Inflammatory macrophage (primary cell): ENCODE data around the gene TMEM185A.
"Not testable (repeated sequence)": the region's sequence is repeated elsewhere in the genome, so short reads cannot be mapped to it uniquely, and the experiment has no call there.

Experiments
- DNase-seq, 2 donors: peaks; one replicate each; pipeline ENCODE4 v3.0.0-alpha.2; 2020 to 2022

The TMEM185A gene

DNA sequence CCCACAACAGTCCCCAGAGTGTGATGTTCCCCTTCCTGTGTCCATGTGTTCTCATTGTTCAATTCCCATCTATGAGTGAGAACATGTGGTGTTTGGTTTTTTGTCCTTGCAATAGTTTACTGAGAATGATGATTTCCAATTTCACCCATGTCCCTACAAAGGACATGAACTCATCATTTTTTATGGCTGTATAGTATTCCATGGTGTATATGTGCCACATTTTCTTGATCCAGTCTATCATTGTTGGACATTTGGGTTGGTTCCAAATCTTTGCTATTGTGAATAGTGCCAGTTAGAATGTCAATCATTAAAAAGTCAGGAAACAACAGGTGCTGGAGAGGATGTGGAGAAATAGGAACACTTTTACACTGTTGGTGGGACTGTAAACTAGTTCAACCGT lies 11.9 kb downstream of the TMEM185A start:
- DNase-seq: not testable (repeated sequence)

DNA sequence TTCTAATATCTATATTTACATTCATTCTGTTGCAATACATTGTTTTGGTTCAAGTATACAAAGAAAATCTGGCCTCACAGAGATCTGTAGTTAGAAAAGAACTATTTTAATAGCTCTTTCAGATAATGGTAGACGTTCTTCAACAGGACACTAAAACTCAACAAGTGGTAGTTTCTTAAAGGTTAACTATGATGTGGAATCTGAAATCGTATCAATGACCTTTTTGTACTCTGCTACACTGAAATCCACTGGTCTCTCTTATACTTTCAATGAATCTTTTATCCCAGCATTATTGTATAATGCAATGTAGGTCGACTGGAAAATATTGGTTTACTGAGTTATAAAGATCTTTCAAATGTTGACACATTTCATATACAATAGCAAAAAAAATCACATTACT lies 12.7 kb downstream of the TMEM185A start:
- DNase-seq: no peak

DNA sequence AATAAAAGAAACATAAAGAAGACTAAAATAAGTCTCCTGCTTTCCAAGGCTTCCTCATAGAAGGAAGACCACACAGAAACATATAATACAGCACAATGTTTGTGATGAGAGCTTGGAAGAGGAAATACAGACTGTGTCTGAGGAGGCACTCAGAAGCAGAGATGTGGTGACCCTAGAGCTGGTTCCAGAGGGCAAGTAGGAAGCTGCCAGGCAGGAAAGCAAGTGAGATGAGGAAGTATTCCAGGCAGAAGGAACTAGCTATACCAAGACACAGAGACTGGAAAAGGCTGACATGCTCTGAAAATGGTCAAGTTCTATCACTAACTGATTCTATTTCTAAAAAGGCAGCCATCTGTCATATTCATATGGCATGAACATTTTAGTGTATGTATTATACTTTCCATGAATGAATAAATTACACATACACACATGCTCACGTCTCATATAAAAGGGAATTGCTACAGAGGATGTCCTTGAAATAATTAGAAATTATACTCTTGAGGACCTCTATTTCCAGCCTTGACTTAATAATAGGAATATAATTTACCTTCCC lies 19.9 kb downstream of the TMEM185A start:
- DNase-seq: peak in 1 of 2 donors; percentile 18

DNA sequence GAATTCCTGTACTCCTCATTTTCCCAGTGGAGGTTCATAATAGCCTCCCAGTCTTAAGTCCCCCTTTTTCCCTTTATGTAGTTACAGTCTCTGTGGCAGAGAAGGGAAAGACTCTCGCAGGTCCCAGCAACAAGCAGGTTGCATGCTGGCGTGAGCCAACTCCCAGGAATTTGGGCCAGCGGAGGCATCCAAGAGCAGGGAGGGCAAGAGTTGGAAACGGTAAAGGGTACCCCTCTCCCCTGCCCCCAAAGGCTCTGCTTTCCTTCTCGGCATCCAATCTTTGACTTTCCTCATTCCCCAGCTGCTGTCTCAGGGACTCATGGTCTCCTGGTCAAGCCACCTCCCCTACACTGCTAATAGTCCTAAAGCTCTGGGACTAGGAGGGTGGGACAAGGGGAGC lies 21.1 kb downstream of the TMEM185A start:
- DNase-seq: no peak

DNA sequence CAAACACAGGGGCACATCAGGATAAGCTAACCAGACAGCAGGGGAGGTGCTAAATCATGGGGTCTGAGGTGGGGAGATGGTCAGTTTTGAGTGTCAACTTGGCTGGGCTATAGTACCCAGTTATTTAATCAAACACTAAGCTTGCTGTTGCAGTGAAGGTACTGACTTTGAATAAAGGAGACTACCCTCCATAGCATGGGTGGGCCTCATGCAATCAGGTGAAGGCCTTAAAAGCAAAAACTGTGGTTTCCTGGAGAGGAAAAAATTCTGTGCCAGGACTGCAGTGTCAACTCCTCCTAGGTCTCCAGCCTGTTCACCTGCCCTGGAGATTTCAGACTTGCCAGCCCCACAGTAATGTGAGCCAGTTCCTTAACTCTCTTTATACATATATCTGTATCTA lies 23.9 kb downstream of the TMEM185A start:
- no peak for DNase-seq

DNA sequence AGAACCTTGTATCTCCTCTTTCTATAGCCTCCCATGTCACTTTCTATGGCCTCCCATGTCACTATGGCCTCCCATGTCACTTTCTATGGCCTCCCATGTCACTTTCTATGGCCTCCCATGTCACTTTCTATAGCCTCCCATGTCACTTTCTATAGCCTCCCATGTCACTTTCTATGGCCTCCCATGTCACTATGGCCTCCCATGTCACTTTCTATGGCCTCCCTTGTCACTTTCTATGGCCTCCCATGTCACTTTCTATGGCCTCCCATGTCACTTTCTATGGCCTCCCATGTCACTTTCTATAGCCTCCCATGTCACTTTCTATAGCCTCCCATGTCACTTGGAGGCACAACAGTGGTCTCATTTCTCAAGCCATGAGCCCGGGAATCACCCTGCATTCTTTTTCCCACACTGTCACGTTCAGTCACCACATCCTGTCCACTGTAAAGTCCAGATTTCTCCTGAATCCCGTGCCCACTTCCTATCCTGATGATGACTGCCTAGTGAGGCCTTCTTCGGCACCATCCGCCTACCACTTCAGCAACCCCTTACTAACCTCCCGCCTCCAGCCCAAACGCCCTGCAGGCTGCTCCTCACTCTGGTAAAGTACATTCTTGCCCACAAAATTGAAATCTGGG lies 26.2 kb downstream of the TMEM185A start:
- DNase-seq: not testable (repeated sequence)

DNA sequence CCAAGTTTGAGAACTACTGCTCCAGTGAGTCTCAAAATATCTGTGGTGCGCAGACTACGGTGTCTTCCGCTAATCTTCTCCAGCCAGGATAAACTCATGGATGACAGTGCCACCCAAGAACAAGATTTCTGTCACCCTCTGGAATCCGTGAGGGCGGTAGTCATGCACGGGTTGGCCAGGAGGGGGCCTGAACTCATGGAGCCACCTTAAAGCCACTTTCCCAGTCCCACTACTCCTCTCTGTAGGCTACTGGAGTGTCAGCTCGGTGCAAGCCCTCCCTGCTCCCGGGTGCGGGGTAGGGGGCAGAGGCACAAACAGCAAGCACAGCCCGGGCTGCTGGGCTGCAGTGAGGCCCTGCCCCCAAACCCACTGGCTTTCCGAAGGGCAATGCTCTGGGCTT lies 33.0 kb downstream of the TMEM185A start:
- DNase-seq: not testable (repeated sequence)

DNA sequence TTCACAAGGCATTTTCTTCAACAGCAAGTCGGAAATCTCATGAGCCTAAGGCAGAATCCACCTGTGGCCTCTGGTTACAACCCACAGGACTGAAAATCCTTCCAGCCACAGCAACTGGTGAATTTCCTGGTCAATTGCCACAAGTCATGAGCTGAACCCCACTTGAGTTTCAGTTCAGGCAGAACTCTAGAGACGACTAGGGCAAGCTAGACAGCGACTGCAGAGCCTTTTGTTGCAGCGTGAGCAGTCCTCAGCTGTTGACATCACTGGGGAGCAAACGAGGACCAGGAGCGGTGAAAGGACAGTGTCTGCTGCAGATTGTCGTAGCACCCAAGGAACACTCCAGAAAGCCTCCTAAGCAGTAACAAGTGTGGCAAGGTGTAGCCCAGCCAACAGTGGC lies 35.6 kb downstream of the TMEM185A start:
- DNase-seq: not testable (repeated sequence)

DNA sequence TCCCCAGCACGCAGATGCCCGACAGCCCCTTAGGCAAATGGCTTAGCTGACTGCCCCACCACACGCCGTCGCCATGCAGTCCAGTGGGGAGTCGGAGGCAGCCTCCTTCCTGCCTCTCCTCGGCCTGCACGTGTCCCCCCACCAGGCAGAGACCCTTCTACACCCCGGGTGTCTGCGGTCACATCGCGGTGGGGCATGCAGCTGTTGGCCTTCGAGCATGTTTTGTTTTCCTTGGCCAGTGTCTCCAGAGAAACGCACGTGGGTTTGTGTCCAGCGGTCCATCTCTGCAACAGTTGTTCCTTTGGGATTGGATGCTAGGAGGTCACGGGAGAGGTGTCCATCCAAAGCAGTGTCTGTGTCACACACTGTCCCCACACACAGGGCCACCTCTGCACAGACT lies 36.4 kb downstream of the TMEM185A start, which contains the start of gene HSFX2:
TSS of gene HSFX2 (minus strand) at position 101 of the 400 bp plus-strand sequence. CDS start 614 bp downstream, outside the sequence.
- not testable (repeated sequence) for DNase-seq

DNA sequence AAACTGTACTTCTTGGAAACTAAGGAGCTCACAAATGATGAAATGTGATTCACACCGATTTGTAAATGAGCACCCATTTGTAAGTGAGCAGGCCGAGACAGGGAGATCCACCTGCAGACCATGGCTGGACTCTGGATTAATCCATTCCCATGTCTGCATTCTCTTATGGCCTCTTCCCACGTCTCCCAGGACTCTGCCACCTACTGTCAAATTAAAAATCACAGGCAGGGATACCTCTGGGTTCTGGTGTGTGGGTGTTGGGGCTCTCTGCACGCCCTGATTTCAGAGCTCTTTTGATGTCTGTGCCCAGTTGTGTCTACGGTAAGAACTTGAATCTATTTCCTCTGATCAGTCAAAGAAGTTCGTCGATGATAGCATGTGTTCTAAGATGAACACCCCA lies 40.6 kb downstream of the TMEM185A start:
- DNase-seq: not testable (repeated sequence)

DNA sequence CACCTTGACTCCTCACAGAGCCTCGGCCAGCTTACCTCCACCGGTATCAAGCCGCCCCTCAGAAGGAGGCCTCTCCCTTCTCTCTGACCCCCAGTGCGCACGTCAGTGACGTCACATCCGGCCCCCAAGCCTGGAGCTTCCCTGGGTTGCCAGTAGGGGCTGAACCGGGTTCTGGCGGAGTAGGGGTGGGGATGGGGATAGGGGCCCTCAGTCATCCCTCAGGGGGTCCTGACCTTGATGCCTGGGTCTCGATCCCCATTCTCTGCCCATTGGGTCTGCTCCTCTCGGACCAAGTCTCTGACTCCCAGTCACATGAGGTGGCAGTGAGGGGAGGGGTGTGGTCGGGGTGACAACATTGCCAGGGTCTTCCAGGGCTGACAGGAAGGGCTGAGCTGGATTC lies 44.2 kb downstream of the TMEM185A start, which contains the start of gene MAGEA9B:
TSS of gene MAGEA9B (minus strand) at position 101 of the 400 bp plus-strand sequence. CDS start 4,280 bp downstream, outside the sequence.
- not testable (repeated sequence) for DNase-seq

DNA sequence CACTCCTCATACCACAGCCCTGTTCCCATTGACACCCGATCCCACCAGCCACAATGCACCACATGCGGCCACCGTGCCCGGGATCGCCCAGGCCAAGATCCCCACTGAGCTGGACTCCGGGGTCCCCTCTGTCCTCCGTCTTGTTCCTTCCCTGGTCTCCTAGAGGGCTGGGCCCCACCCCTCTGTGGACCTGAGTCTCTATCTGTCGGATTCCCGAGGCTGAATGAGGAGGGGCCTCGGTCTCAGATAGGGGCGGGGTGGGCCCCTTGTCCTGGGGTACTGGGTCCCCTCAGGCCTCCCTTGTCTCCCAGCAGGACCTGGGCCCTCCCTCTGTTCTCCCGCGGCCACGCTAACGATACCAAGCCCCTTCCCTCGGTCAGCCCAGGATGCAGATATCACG lies 46.0 kb downstream of the TMEM185A start:
- not testable (repeated sequence) for DNase-seq

DNA sequence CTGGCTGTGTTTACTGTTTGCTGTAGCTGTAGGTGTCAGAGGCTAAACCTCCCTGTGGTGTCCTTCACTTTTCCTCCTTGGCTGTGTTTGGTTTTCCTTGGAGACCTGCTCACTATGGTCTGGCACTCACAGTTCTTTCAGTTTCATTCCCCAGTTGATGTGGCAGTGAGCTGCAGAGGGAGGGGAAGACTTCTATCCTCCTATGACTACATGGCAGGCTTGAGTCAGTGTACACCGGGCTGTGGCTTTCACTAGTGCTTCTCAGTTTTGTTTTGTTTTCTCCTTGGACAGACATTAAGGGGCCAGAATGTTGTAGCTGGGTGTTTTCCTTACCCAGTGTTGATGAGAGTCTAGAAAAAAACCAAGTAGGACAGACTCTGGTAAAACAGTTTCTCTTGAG lies 58.1 kb downstream of the TMEM185A start:
- DNase-seq: not testable (repeated sequence)

DNA sequence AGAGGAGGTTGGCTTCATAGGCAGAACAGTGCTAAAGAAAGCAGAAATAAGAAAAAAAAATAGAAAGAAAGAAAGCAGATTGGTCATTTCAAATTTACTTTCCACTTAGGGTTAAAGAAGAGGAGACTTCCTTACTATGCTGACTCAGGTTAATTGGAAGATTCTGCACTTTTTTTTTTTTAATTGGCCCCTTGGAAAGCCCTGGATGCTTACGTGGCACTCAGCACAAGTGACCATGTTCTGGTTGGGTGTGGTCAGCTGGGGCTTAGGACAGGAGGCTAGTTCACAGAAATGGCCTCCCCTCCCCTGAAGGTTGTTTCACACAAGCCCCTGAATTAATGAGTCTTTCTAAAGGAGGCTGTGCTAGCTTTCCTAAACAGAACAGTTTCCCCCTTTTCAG lies 58.8 kb downstream of the TMEM185A start:
- no peak for DNase-seq

DNA sequence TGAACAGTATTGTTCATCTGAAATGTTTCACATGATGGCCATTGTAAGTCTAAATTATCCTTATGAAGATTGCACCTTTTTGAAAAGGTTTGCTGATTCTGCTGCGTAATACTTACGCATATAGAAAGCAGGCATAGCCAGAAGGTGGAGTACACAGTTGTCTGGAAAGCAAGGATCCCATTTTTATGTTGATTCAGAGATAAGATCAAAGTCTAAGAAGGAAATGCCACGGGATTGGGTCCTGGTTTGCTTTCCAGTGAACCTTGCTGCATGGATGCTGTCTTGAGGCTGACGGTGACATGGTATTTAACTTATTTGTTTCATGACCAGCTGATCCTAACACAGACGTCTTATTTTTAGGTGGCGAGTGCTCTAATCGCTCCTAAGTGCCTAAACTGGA lies 59.8 kb downstream of the TMEM185A start:
- DNase-seq: no peak

DNA sequence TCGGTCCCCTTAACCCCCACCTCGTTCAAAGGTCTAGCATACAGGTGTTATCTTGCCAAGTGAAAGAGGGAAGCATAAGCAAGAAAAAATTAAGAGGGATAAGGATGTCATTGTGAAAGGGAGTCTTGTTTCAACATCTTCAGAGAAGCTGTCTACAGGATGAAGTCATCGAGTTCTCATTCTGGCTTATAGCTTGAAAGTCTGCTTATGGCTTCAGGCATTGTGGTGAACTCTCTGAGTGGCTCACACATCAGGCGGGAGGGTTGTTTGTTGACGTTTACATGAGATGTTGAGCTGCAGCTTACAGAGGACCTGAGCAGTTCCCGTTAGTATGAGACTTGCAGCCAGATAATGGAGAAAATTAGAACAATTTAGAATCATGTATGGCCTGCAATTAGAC lies 60.9 kb downstream of the TMEM185A start:
- peak in 1 of 2 donors; percentile 2 for DNase-seq

DNA sequence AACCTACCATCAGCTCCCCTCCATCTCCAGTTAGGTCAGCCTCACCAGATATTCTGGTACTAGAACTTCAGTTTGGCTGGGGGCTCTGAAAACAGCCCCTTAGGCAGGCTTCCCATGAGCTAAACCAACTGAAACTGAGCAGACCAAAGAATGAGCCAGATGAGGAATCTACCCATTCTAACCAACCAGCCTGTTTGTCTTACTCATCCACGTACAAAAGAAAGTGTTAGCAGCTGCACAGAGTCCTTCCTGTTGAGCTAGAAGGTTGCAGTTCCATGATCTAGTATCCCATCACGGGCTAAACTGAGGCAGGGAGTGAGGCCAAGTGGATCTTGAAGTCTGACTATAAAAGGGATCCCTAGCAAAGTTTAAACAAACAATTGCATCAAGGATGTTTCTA lies 61.8 kb downstream of the TMEM185A start:
- DNase-seq: no peak

DNA sequence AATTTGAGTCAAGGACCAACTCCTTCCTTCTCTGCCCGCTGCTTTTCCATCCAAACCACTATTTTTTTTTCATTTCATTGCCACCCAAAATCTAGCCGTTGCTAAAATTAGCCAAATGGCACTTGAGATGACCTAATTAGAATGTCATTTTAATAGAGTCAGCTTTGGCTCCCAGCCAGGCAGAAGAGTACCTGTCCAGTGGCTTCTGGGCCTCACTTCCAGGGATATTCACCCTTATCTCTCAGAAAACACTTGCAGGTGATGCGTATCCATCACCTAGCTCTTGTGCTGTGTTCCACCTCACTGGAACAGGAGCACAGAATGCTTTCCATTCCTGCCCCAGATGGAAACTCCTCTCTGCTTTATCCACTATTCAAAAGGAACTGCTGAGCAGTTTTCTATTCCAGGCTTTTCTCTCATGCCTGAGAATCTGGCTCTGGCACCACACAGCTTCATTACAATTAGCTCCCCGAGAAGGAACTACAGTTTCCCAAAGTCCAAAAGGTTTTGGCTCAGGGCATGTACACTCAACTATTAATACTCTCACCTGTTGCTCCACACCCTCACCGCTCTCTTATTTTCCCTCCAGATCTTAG lies 62.8 kb downstream of the TMEM185A start:
- DNase-seq: no peak

DNA sequence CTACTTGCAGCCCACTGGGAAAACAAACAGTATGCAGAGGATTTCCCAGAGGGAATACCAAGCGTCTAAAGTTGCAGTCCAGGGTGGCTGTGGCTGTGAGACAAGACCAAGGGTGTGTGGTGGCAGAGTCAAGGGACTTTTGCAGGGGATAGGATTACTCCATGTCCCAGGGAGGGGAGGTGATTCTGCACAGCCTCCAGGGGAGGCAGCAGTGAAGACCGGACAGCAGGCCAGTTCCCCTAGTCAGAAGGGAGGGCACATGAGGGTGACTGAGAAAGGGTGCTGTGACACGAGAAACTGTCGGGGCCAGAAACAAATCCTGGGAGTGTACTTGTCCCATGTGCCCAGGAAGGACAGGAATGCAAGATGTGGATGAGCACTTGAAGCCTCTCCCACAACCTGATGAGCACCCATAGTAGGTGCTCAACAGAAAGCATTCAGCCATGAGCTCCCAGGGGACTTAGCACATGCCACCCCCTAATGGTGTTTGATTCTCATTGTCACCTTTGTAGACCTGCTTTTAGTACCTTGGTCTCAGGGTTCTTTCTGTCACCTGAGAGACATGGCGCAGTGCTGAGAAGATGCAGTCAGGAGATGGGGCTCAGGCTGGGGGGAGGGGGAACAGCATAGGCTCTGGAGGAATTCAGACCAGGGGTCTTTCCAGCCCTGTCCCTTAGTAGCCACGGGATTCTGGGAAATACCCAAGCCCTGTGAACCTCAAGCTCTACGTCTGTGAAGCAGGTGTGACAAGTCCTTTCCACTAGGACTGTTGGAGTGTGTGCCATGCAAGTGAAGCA lies 63.8 kb downstream of the TMEM185A start:
- DNase-seq: no peak

DNA sequence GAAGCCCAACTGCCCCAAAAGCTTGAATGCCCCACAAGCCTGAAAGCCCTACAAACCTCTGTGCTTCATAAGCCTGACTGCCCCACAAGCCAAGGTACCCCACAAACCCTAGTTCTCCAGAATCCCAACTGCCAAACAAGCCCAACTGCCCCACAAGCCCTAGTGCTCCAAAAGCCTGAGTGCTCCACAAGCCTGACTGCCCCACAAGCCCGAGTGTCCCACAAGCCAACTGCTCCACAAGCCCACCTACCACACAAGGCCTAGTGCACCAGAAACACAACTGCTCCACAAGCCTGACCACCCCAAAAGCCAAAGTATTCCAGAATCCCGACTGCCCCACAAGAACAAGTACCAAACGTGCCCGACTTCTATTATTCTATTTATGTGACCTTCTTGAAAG lies 68.2 kb downstream of the TMEM185A start:
- DNase-seq: no peak

DNA sequence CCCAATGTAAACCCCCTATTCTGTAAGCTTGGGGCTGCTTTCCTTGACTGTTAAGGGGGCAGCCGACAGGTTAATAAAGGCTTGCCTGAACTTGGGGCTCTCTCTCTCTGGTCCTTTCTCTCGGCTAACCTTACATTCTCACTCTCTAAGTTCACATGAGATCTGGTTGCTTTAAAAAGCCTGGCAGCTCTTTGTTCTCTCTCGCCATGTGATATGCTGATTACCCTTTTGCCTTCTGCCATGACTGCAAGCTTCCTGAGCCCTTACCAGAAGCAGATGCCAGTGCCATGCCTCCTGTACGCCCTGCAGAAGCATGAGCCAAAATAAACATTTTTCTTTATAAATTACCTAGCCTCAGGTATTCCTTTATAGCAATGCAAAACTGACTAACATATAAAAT lies 76.3 kb downstream of the TMEM185A start:
- DNase-seq: not testable (repeated sequence)

DNA sequence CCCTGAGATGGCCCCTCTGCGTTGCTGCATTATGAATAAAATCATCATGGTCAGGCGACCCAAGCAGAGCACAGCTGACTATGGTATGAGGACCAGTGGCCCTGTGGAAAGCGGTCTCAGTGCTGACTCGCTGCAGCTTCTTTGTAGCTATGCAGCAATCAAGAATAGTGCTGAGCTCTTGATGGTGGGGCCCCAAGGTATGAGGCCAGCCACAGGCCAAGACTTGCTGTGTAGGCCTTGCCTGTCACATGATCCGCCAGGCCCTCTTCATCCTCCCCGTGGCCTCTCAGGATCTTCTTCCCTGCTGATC lies 79.7 kb downstream of the TMEM185A start:
- DNase-seq: not testable (repeated sequence)

DNA sequence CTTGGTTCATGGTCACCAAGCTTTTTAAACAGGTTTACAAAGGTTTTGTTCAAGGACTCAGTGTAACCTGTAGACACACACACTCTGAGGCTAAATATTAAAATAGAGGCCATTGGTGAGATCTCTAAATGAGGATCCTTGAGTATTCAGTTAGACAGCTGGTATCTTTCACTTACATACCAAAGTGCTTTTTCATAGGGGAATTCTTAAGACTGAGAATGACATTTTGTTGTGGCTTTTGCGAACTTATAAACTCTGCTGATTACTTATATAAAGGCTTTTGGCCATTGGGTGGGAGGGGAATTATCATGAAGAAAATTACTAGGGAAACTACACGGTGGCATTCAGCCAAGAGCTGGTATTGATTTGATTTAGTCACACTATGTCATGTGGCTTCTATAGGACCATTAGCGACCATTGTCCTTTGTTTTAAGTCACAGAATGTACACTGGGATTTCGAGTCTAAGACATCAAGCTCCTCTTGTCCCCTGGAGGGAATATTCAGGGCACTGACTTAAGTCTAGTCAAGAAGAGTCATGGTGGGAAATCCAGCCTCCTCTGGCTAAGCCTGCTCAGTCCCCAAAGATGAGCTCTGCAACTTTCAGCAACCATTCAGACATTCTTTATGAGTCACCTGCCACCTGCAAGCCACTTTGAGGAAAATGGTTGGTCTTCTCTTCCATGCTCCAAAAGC lies 80.2 kb downstream of the TMEM185A start:
- not testable (repeated sequence) for DNase-seq
